NK-92 (cell line): ENCODE measurements around the gene SEC31A.

Source experiments
- DNase-seq: peaks from one replicate; lab custom pipeline; 2025; ENCODE audit not compliant: unreplicated experiment; lab: John Stamatoyannopoulos, UW

The SEC31A gene

GRCh38 chr4:82797040-82797404 is 93.9 kb downstream of the SEC31A start:
- no peak for DNase-seq

- DNase-seq = no peak
Measured at GRCh38 chr4:82792912-82793649, 97.9 kb downstream of the SEC31A start.

- DNase-seq = no peak
Measured at GRCh38 chr4:82791179-82791578, 99.8 kb downstream of the SEC31A start.

GRCh38 chr4:82790060-82790660 is 100.8 kb downstream of the SEC31A start:
- no peak for DNase-seq

- no peak for DNase-seq
Measured at GRCh38 chr4:82789025-82789776, 101.8 kb downstream of the SEC31A start.

- no peak for DNase-seq
Measured at GRCh38 chr4:82787342-82787741, 103.6 kb downstream of the SEC31A start.

- no peak for DNase-seq
Measured at GRCh38 chr4:82786828-82787227, 104.1 kb downstream of the SEC31A start.

- no peak for DNase-seq
Measured at GRCh38 chr4:82785611-82786400, 105.1 kb downstream of the SEC31A start.

GRCh38 chr4:82784681-82785610 is 106.0 kb downstream of the SEC31A start:
- no peak for DNase-seq

GRCh38 chr4:82782626-82783345 is 108.2 kb downstream of the SEC31A start:
- no peak for DNase-seq

- DNase-seq = no peak
Measured at GRCh38 chr4:82780752-82781231, 110.2 kb downstream of the SEC31A start.

- DNase-seq = no peak
Measured at GRCh38 chr4:82780170-82780751, 110.7 kb downstream of the SEC31A start.

- DNase-seq = no peak
Measured at GRCh38 chr4:82779032-82779431, 111.9 kb downstream of the SEC31A start.

- DNase-seq = no peak
Measured at GRCh38 chr4:82777857-82778525, 113.0 kb downstream of the SEC31A start.

GRCh38 chr4:82776925-82777542 is 113.9 kb downstream of the SEC31A start:
- no peak for DNase-seq

GRCh38 chr4:82775243-82775642 is 115.7 kb downstream of the SEC31A start:
- DNase-seq = no peak

- no peak for DNase-seq
Measured at GRCh38 chr4:82774711-82775171, 116.2 kb downstream of the SEC31A start.

GRCh38 chr4:82773057-82773456 is 117.9 kb downstream of the SEC31A start:
- no peak for DNase-seq
